HG03432 (cell line): ENCODE measurements around the gene NECAB3.
"Not testable (repeated sequence)": the region's sequence is repeated elsewhere in the genome, so short reads cannot be mapped to it uniquely, and the experiment has no call there.

Experiments used
- ATAC-seq: cut with Tn5 transposase; IDR thresholded peaks from one replicate; pipeline ENCODE4 v1.9.1; 2021; ENCODE audit warnings: mild to moderate bottlenecking, moderate library complexity; ENCODE audit not compliant: unreplicated experiment

The NECAB3 gene

DNA sequence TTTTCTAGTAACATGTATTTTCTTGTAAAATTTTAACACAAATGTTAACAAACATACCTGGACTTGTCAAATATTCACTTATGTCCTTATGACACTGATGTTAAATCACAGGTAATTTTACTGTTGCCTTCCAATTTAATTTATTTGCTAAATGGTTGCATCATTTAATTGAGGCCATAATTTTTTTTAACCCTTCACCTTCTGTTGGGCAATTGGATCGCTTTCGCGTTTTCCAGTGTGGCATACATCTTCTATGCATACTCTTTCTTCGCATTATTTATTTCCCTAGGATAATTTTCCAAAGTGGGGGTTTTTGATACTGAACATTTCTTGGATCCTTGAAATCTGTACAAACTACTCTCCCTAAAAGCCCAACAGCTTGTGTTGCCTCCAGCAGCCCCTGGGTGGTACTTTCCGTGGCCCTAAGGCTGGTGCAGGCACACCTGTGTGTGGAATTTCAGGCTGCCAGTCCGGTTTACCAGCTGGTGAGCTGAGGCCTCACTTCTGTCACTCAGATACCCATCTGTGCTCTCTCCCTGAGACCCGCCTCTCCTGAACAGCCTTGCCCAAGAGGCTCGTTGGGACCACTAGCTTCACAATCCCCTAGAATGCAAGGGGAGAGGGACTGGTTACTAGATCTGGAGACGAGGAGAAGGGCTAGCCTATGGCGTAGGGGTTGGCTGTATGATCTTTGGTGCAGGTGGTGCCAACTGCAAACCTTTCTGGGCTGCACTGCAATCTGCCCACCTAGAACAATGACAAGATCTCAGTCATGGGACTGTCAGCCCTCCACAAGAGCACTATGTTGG lies 23.3 kb downstream of the NECAB3 start:
- no peak for ATAC-seq

DNA sequence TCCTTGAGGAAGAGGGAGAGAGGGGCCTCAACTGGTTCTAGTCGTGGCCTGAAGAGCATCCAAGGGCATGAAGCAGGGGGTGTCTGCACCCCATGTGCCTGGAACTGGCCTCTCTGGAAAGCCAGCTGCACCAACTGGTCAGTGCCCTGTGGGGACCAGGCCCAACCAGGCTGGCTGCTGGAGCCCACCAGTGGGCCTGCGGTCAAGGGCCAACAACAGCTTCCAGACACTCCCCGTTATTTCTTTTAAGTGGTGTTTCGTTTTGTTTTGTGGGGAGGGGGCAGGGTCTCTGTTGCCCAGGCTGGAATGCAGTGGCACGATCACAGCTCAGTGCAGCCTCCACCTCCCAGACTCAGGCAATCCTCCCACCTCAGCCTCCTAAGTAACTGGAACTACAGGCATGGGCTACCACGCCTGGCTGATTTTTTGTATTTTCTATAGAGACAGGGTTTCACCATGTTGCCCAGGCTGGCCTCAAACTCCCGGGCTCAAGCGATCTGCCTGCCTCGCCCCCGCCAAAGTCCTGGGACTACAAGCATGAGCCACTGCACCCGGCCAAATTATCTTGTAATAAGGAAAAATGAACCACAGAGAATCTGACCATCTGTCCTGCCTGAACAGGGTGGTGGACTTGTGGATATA lies 24.0 kb downstream of the NECAB3 start:
- no peak for ATAC-seq

GRCh38 chr20:33649201-33649681 lies 25.0 kb downstream of the NECAB3 start:
- no peak for ATAC-seq

DNA sequence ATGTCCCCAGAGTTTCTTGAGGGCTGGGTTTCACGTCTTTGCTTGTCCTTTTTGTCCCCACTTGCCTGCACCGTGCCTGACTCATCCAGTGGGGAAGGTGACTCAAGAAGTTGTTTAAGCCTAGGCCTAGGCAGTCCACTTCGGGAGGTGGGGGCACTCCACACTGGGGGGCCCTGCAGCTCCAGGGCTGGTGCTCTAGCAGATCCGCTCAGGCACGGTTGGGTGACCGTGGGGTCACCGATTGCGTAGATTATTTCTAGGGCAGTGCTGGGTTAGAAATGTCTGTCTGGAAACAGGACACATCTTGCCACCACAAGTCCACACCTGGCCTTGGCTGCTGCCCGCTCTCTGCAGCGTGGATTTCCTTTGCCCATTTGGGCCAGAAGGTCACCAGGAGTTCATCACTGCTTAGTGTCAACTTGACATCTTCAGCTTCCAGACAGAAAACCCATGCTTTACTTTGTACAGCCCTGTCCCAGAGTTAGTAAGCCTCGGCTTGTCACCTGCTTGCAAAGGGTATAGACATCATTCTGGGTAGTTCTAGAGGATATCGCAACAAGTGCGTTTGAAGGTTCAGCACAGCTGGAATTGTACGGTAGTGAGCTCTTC lies 25.7 kb downstream of the NECAB3 start:
- ATAC-seq, result no peak

GRCh38 chr20:33647603-33648395 lies 26.4 kb downstream of the NECAB3 start:
- peak; percentile 70 for ATAC-seq

DNA sequence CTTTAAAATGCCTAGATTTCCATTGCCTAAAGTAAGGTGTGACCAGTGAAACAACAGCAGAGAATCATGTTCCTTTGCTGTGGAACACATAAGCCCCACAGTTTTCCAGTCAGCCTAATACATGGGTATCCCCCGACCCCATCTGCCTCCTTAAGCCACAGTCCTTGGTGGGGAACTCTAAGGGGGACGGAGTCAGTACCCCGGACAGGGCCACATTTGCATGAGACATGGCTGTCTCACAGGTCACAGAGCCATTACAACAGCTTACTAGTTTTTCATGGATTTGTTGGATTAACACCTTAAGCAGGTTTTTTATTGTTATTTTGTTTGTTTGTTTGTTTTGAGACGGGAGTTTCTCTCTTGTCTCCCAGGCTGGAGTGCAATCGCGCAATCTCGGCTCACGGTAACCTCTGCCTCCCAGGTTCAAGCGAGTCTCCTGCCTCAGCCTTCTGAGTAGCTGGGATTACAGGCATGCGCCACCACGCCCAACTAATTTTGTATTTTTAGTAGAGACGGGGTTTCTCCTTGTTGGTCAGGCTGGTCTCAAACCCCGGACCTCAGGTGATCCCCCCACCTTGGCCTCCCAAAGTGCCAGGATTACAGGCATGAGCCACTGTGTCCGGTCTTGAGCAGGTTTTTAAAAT lies 27.1 kb downstream of the NECAB3 start:
- not testable (repeated sequence) for ATAC-seq

DNA sequence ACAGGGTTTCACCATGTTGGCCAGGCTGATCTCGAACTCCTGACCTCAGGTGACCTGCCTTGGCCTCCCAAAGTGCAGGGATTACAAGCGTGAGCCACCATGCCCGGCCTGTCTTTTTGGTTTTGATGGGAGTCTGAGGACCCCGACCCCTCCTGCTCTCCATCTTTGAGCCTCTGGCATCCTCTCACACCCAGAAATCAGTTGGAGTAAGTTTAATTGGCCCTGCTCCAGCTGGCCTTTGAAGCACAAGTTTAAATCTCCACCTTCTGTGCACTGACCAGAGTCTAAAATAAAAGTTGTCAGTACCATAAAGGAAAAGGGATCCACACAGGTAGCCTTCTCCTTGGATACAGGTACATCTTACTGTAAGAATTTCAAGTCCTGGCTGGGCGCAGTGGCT lies 28.0 kb downstream of the NECAB3 start:
- ATAC-seq, result no peak

- no peak for ATAC-seq
These were observed 28.8 kb downstream of the NECAB3 start for GRCh38 chr20:33645396-33645795.

GRCh38 chr20:33645072-33645358 lies 29.2 kb downstream of the NECAB3 start:
- ATAC-seq, result no peak

DNA sequence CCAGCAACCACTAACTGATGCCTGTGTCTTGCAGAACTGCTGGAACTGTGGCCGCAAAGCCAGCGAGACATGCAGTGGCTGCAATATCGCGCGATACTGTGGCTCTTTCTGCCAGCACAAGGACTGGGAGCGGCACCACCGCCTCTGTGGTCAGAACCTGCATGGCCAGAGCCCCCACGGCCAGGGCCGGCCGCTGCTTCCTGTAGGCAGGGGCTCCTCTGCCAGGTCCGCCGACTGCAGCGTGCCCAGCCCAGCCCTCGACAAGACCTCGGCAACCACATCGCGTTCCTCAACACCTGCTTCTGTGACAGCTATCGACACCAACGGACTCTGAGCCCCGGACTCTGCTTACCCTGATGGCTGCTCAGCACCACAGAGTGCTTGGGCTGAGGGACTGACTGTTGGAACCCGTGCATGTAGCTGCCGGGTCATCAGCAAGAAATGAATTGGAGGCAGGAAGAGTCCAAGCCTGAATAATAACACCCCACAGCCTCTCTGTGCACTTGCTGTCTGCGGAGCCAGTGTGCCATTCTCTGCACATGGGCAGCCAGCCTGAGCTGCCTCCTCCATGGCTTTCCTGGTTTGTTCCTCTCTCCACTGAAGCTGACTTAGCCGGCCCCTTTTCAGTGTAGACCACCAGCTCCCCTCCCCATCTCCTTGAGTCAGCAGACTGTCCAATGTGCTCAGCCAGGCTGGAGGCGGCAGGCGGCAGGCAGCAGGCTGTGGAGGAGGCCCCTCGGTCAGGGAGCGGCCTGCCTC lies 29.7 kb downstream of the NECAB3 start:
- ATAC-seq, result no peak

- no peak for ATAC-seq
These were observed 33.9 kb downstream of the NECAB3 start for GRCh38 chr20:33640287-33640686.

DNA sequence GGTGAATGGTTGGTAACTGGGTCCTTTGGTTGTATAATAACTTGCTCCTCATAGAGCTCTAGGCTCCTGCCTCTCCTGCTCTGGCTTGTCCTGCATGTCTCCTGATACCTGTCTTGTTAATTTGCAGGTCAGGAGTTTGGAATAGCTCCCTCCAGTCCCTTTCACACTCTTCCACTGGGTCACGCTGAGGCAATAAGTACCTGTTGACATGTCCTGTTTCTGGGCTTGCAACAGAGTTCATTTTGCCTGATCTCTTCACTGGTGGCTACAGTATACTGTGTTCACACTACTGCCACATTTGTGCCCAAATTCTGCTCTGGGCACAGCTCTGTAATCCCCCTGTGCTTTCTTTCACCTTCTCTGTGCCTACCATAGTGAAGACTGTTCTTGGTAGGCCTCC lies 37.5 kb downstream of the NECAB3 start:
- no peak for ATAC-seq

- no peak for ATAC-seq
These were observed 38.9 kb downstream of the NECAB3 start for GRCh38 chr20:33635341-33635740.

- ATAC-seq, result not testable (repeated sequence)
These were observed 42.3 kb downstream of the NECAB3 start for GRCh38 chr20:33631910-33632309.

DNA sequence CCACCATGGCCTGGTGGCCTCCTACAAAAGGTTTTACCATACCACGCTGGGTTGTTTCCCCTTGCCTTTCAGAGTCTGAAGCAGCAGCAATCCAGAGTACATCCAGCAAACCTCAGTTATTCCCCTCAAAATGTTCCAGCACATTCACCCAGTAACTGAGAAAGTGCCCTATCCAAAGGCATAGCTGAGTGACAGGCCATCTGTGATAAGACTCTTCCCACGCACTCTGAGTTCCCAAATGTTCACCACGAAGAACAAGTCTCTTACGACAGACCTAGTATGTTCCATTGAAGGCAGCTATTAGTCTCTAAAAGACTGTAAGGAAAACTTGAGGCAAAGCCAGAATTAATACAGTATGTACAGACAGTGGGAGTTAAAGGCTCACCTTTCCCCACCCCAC lies 43.7 kb downstream of the NECAB3 start:
- ATAC-seq, result no peak

DNA sequence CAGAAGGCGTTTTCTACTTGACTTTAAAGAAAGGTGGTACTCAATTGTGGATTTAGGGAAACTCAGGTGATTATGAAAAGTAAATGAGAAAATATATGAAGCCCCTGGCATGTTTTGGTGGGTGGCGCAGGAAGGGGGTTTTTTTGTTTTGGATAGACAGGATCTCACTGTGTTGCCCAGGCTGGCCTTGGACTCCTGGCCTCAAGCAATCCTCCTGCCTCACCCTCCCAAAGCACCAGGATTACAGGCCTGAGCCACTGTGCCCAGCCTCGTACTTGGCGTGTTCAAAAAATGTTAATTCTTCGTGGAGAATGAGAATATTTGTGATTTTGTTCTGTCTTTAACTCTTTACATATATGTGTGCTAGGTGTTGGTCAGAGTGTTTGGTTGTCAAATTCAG lies 44.2 kb downstream of the NECAB3 start:
- ATAC-seq, result no peak

- no peak for ATAC-seq
These were observed 44.7 kb downstream of the NECAB3 start for GRCh38 chr20:33629533-33629932.

- ATAC-seq, result no peak
These were observed 46.5 kb downstream of the NECAB3 start for GRCh38 chr20:33627577-33628216.

DNA sequence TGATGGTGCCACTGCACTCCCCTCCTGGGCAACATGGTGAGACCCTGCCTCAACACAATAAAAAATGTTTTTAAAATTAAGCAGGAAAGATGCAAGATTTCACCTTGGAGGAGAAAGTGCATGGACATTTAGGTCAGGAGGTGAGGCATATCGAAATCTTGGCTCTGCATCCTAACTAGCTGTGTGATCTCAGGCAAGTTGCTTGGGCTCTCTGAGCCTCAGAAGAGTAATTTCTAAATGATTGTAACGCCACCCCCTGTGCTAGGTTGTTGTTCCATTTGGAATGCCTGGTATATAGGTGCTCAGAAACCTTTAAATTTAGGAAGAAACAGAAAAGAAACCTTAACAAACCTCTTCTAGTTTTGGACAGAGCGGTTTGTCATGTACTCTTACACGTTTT lies 48.0 kb downstream of the NECAB3 start:
- no peak for ATAC-seq

GRCh38 chr20:33624399-33624798 lies 49.8 kb downstream of the NECAB3 start:
- ATAC-seq, result no peak
